Liver (tissue), 3 donors: ENCODE measurements around the gene CORO2A.

Experiments used
- GABPA ChIP-seq, 2 donors: IDR thresholded peaks in 1 of 2; conservative IDR thresholded peaks in 1 of 2; 2 replicates each; pipeline ENCODE4 v1.6.1; 2016; ENCODE audit warnings: antibody characterized with exemption in 2 of 2, mild to moderate bottlenecking in 1 of 2, moderate library complexity in 1 of 2
- SP1 ChIP-seq: IDR thresholded peaks from 2 replicates; pipeline ENCODE4 v1.6.1; 2018; ENCODE audit warnings: antibody characterized with exemption, mild to moderate bottlenecking
- TAF1 ChIP-seq: conservative IDR thresholded peaks from 2 replicates; pipeline ENCODE4 v1.6.1; 2016; ENCODE audit warnings: antibody characterized with exemption, mild to moderate bottlenecking
- TF ChIP-seq, protein P1 (sequence below): fragments of 150-350 bp; IDR thresholded peaks from 2 replicates; pipeline ENCODE4 v1.5.1; 2017; ENCODE audit warnings: improper control_type of control experiment, low read depth, low read length; ENCODE audit not compliant: missing input control
- TF ChIP-seq, protein P2 (sequence below): IDR thresholded peaks from 2 replicates; pipeline ENCODE4 v1.6.1; 2016; ENCODE audit warnings: antibody characterized with exemption
- donor health status: healthy.
- donor health status: healthy.

DNA sequence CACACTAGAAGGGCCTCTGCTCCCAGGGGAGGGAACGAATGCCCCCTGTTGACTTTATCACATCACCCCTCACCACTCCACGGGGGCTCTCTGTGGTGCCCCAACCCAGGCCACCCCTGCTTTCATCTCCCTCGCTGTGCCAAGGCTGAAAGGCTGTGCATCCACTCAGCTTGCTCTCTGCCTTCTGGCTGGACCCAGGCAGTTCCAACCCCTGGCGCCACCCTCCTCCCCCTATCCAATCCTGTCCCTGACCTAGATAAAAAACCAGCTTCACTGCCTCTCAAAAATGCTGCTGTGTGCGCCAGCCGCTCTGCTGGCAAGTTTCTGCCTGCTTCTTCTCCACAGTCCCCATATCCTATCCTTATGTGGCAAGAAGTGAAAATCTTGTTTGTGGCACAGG is 22.4 kb upstream of the CORO2A start:
- TF ChIP-seq SP1 (peak; percentile 82), GABPA (IDR thresholded peaks at IDR 0.05 in 1 of 2, conservative IDR thresholded peaks at IDR 0.05 in 1 of 2) (no peak), TAF1 (no peak)
- TF ChIP-seq, protein P1, sequence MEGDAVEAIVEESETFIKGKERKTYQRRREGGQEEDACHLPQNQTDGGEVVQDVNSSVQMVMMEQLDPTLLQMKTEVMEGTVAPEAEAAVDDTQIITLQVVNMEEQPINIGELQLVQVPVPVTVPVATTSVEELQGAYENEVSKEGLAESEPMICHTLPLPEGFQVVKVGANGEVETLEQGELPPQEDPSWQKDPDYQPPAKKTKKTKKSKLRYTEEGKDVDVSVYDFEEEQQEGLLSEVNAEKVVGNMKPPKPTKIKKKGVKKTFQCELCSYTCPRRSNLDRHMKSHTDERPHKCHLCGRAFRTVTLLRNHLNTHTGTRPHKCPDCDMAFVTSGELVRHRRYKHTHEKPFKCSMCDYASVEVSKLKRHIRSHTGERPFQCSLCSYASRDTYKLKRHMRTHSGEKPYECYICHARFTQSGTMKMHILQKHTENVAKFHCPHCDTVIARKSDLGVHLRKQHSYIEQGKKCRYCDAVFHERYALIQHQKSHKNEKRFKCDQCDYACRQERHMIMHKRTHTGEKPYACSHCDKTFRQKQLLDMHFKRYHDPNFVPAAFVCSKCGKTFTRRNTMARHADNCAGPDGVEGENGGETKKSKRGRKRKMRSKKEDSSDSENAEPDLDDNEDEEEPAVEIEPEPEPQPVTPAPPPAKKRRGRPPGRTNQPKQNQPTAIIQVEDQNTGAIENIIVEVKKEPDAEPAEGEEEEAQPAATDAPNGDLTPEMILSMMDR = no peak
- TF ChIP-seq, protein P2, sequence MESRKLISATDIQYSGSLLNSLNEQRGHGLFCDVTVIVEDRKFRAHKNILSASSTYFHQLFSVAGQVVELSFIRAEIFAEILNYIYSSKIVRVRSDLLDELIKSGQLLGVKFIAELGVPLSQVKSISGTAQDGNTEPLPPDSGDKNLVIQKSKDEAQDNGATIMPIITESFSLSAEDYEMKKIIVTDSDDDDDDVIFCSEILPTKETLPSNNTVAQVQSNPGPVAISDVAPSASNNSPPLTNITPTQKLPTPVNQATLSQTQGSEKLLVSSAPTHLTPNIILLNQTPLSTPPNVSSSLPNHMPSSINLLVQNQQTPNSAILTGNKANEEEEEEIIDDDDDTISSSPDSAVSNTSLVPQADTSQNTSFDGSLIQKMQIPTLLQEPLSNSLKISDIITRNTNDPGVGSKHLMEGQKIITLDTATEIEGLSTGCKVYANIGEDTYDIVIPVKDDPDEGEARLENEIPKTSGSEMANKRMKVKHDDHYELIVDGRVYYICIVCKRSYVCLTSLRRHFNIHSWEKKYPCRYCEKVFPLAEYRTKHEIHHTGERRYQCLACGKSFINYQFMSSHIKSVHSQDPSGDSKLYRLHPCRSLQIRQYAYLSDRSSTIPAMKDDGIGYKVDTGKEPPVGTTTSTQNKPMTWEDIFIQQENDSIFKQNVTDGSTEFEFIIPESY = no peak
